PC-3 (cell line): Measurements from ENCODE around the gene TXK.

Experiments
- CTCF ChIP-seq: fragments of 300-600 bp; sonication (generic); conservative IDR thresholded peaks from 2 replicates; pipeline ENCODE4 v1.5.1; 2017; ENCODE audit warnings: antibody characterized with exemption, low read depth, mild to moderate bottlenecking, low read length
- EZH2 ChIP-seq: fragments of 300-600 bp; sonication (generic); IDR thresholded peaks from one replicate; pipeline ENCODE4 v1.6.1; 2017; ENCODE audit warnings: antibody characterized with exemption, mild to moderate bottlenecking, low read length; ENCODE audit not compliant: unreplicated experiment

- TF ChIP-seq CTCF, result no peak
- TF ChIP-seq EZH2, result no peak
Observed at GRCh38 chr4:48095441-48095840, 38.6 kb downstream of the TXK start.
